ENCODE data around the gene GARS1.
"Not testable (repeated sequence)": the region's sequence is repeated elsewhere in the genome, so short reads cannot be mapped to it uniquely, and the experiment has no call there.

GARS1 gene

GRCh38 chr7:30572212-30572841 is 22.4 kb upstream of the GARS1 start:
- no peaks in the 10 kb centered on the region for H3K9me3 ChIP-seq (ENCODE audit: control insufficient read depth in 2 of 2, low read length in 2 of 2)
- H3K4me1 ChIP-seq (ENCODE audit: control insufficient read depth, insufficient read depth, low read length) = no peaks in the 10 kb centered on the region
- peaks cover 5 to 10% of the 10 kb centered on the region in 2 donors for H3K36me3 ChIP-seq (ENCODE audit: control insufficient read depth in 2 of 2, insufficient read depth in 2 of 2, low read length in 2 of 2)
- H3K27ac ChIP-seq (ENCODE audit: low read length) = no peak overlapping the region
- no peak overlapping the region for H3K9ac ChIP-seq (ENCODE audit: low read length in 2 of 2)
- no peaks in the 10 kb centered on the region for H3K27me3 ChIP-seq (ENCODE audit: control insufficient read depth in 1 of 2, insufficient read depth in 2 of 2, low read length in 2 of 2)
- H3K4me3 ChIP-seq (ENCODE audit: low read length in 2 of 2) = no peak overlapping the region

- Histone ChIP-seq H3K4me3 (ENCODE audit: low read length in 2 of 2) (no peak overlapping the region), H3K36me3 (ENCODE audit: control insufficient read depth in 2 of 2, insufficient read depth in 2 of 2, low read length in 2 of 2) (peaks cover 9 to 19% of the 10 kb centered on the region in 2 donors), H3K27me3 (ENCODE audit: control insufficient read depth in 1 of 2, insufficient read depth in 2 of 2, low read length in 2 of 2) (no peaks in the 10 kb centered on the region), H3K27ac (ENCODE audit: low read length) (no peak overlapping the region), H3K9ac (ENCODE audit: low read length in 2 of 2) (no peak overlapping the region), H3K9me3 (ENCODE audit: control insufficient read depth in 2 of 2, low read length in 2 of 2) (no peaks in the 10 kb centered on the region), H3K4me1 (ENCODE audit: control insufficient read depth, insufficient read depth, low read length) (no peaks in the 10 kb centered on the region)
Measured at GRCh38 chr7:30575910-30576309, 18.8 kb upstream of the GARS1 start.

- H3K9me3 ChIP-seq (ENCODE audit: control insufficient read depth in 2 of 2, low read length in 2 of 2) = no peaks in the 10 kb centered on the region
- no peaks in the 10 kb centered on the region for H3K4me1 ChIP-seq (ENCODE audit: control insufficient read depth, insufficient read depth, low read length)
- no peak overlapping the region for H3K27ac ChIP-seq (ENCODE audit: low read length)
- H3K9ac ChIP-seq (ENCODE audit: low read length in 2 of 2) = no peak overlapping the region
- no peak overlapping the region for H3K4me3 ChIP-seq (ENCODE audit: low read length in 2 of 2)
- H3K27me3 ChIP-seq (ENCODE audit: control insufficient read depth in 1 of 2, insufficient read depth in 2 of 2, low read length in 2 of 2) = no peaks in the 10 kb centered on the region
- peaks cover 19 to 28% of the 10 kb centered on the region in 2 donors for H3K36me3 ChIP-seq (ENCODE audit: control insufficient read depth in 2 of 2, insufficient read depth in 2 of 2, low read length in 2 of 2)
Measured at GRCh38 chr7:30583181-30583580, 11.5 kb upstream of the GARS1 start.

- Histone ChIP-seq H3K27ac (ENCODE audit: low read length) (no peak overlapping the region), H3K4me3 (ENCODE audit: low read length in 2 of 2) (no peak overlapping the region), H3K9ac (ENCODE audit: low read length in 2 of 2) (no peak overlapping the region), H3K27me3 (ENCODE audit: control insufficient read depth in 1 of 2, insufficient read depth in 2 of 2, low read length in 2 of 2) (no peaks in the 10 kb centered on the region), H3K36me3 (ENCODE audit: control insufficient read depth in 2 of 2, insufficient read depth in 2 of 2, low read length in 2 of 2) (peaks cover 13 to 18% of the 10 kb centered on the region in 2 donors), H3K9me3 (ENCODE audit: control insufficient read depth in 2 of 2, low read length in 2 of 2) (no peaks in the 10 kb centered on the region), H3K4me1 (ENCODE audit: control insufficient read depth, insufficient read depth, low read length) (no peaks in the 10 kb centered on the region)
Measured at GRCh38 chr7:30584415-30584814, 10.3 kb upstream of the GARS1 start.

GRCh38 chr7:30584965-30585364 is 9.7 kb upstream of the GARS1 start:
- no peaks in the 10 kb centered on the region for H3K9me3 ChIP-seq (ENCODE audit: control insufficient read depth in 2 of 2, low read length in 2 of 2)
- no peak overlapping the region for H3K9ac ChIP-seq (ENCODE audit: low read length in 2 of 2)
- H3K4me1 ChIP-seq (ENCODE audit: control insufficient read depth, insufficient read depth, low read length) = no peaks in the 10 kb centered on the region
- no peak overlapping the region for H3K4me3 ChIP-seq (ENCODE audit: low read length in 2 of 2)
- H3K36me3 ChIP-seq (ENCODE audit: control insufficient read depth in 2 of 2, insufficient read depth in 2 of 2, low read length in 2 of 2) = peaks cover 13 to 18% of the 10 kb centered on the region in 2 donors
- H3K27me3 ChIP-seq (ENCODE audit: control insufficient read depth in 1 of 2, insufficient read depth in 2 of 2, low read length in 2 of 2) = no peaks in the 10 kb centered on the region
- no peak overlapping the region for H3K27ac ChIP-seq (ENCODE audit: low read length)

GRCh38 chr7:30585675-30586074 is 9.0 kb upstream of the GARS1 start:
- no peaks in the 10 kb centered on the region for H3K27me3 ChIP-seq (ENCODE audit: control insufficient read depth in 1 of 2, insufficient read depth in 2 of 2, low read length in 2 of 2)
- no peak overlapping the region for H3K27ac ChIP-seq (ENCODE audit: low read length)
- H3K36me3 ChIP-seq (ENCODE audit: control insufficient read depth in 2 of 2, insufficient read depth in 2 of 2, low read length in 2 of 2) = peaks cover 13 to 17% of the 10 kb centered on the region in 2 donors
- H3K9ac ChIP-seq (ENCODE audit: low read length in 2 of 2) = no peak overlapping the region
- no peaks in the 10 kb centered on the region for H3K9me3 ChIP-seq (ENCODE audit: control insufficient read depth in 2 of 2, low read length in 2 of 2)
- H3K4me3 ChIP-seq (ENCODE audit: low read length in 2 of 2) = no peak overlapping the region
- no peaks in the 10 kb centered on the region for H3K4me1 ChIP-seq (ENCODE audit: control insufficient read depth, insufficient read depth, low read length)

GRCh38 chr7:30587547-30587946 is 7.1 kb upstream of the GARS1 start:
- H3K9ac ChIP-seq (ENCODE audit: low read length in 2 of 2); H3K4me1 ChIP-seq (ENCODE audit: control insufficient read depth, insufficient read depth, low read length); H3K9me3 ChIP-seq (ENCODE audit: control insufficient read depth in 2 of 2, low read length in 2 of 2); H3K4me3 ChIP-seq (ENCODE audit: low read length in 2 of 2); H3K27me3 ChIP-seq (ENCODE audit: control insufficient read depth in 1 of 2, insufficient read depth in 2 of 2, low read length in 2 of 2); H3K27ac ChIP-seq (ENCODE audit: low read length): not testable (repeated sequence)
- H3K36me3 ChIP-seq (ENCODE audit: control insufficient read depth in 2 of 2, insufficient read depth in 2 of 2, low read length in 2 of 2) = peaks cover 13 to 14% of the 10 kb centered on the region in 2 donors

- Histone ChIP-seq H3K4me1 (ENCODE audit: control insufficient read depth, insufficient read depth, low read length) (peaks cover 4% of the 10 kb centered on the region), H3K27me3 (ENCODE audit: control insufficient read depth in 1 of 2, insufficient read depth in 2 of 2, low read length in 2 of 2) (no peaks in the 10 kb centered on the region), H3K9me3 (ENCODE audit: control insufficient read depth in 2 of 2, low read length in 2 of 2) (no peaks in the 10 kb centered on the region)
Measured at GRCh38 chr7:30589111-30589510, 5.6 kb upstream of the GARS1 start.

GRCh38 chr7:30594048-30594539 is 584 bp upstream of the GARS1 start:
- Histone ChIP-seq H3K4me3 (ENCODE audit: low read length in 2 of 2) (peak overlapping the region; percentile 94), H3K9me3 (ENCODE audit: control insufficient read depth in 2 of 2, low read length in 2 of 2) (no peaks in the 10 kb centered on the region), H3K27ac (ENCODE audit: low read length) (peak overlapping the region; percentile 91), H3K9ac (ENCODE audit: low read length in 2 of 2) (peak overlapping the region; percentile 97), H3K36me3 (ENCODE audit: control insufficient read depth in 2 of 2, insufficient read depth in 2 of 2, low read length in 2 of 2) (peaks cover 0 to 3% of the 10 kb centered on the region in 2 donors), H3K4me1 (ENCODE audit: control insufficient read depth, insufficient read depth, low read length) (peaks cover 8% of the 10 kb centered on the region), H3K27me3 (ENCODE audit: control insufficient read depth in 1 of 2, insufficient read depth in 2 of 2, low read length in 2 of 2) (no peaks in the 10 kb centered on the region)

More at GRCh38 chr7:30589111-30589510, 5.6 kb upstream of the GARS1 start:
- Histone ChIP-seq H3K9ac (ENCODE audit: low read length in 2 of 2) (no peak overlapping the region), H3K36me3 (ENCODE audit: control insufficient read depth in 2 of 2, insufficient read depth in 2 of 2, low read length in 2 of 2) (peaks cover 8 to 10% of the 10 kb centered on the region in 2 donors), H3K4me3 (ENCODE audit: low read length in 2 of 2) (no peak overlapping the region), H3K27ac (ENCODE audit: low read length) (no peak overlapping the region)

GRCh38 chr7:30595436-30596013 is 847 bp downstream of the GARS1 start:
- Histone ChIP-seq H3K4me1 (ENCODE audit: control insufficient read depth, insufficient read depth, low read length) (peaks cover 8% of the 10 kb centered on the region), H3K27ac (ENCODE audit: low read length) (peak overlapping the region; percentile 91)

More at GRCh38 chr7:30595436-30596013, 847 bp downstream of the GARS1 start:
- no peaks in the 10 kb centered on the region for H3K27me3 ChIP-seq (ENCODE audit: control insufficient read depth in 1 of 2, insufficient read depth in 2 of 2, low read length in 2 of 2)
- H3K4me3 ChIP-seq (ENCODE audit: low read length in 2 of 2) = peak overlapping the region; percentile 94
- H3K9me3 ChIP-seq (ENCODE audit: control insufficient read depth in 2 of 2, low read length in 2 of 2) = no peaks in the 10 kb centered on the region
- H3K9ac ChIP-seq (ENCODE audit: low read length in 2 of 2) = peak overlapping the region; percentile 97
- peaks cover 8 to 10% of the 10 kb centered on the region in 2 donors for H3K36me3 ChIP-seq (ENCODE audit: control insufficient read depth in 2 of 2, insufficient read depth in 2 of 2, low read length in 2 of 2)
